ENCODE results near the gene DNAJC17. TPM values are rescaled to one million over a fixed set of nuclear protein-coding genes. Genes with fewer than 3 reads are reported as not detected.
A peak's percentile ranks its signal among the peaks of the same experiment; 100 is the strongest.

Gene DNAJC17
- total RNA-seq, 1 donor from 2014 or later: 10.4 TPM

- H3K4me1 ChIP-seq (ENCODE audit: control insufficient read depth in 3 of 3, insufficient read depth in 3 of 3, low read length in 3 of 3): no peaks in the 10 kb centered on the region
- peaks cover 4 to 7% (median 7%) of the 10 kb centered on the region in 3 donors for H3K36me3 ChIP-seq (ENCODE audit: control insufficient read depth in 3 of 3, insufficient read depth in 3 of 3, low read length in 3 of 3)
- no peak overlapping the region for H3K9ac ChIP-seq (ENCODE audit: low read depth in 1 of 3, low read length in 3 of 3)
- H3K9me3 ChIP-seq (ENCODE audit: control insufficient read depth in 3 of 3, low read length in 3 of 3): no peaks in the 10 kb centered on the region
- no peak overlapping the region for H3K27ac ChIP-seq (ENCODE audit: low read depth, low read length)
- no peak overlapping the region for H3K4me3 ChIP-seq (ENCODE audit: low read length in 3 of 3)
- no peaks in the 10 kb centered on the region for H3K27me3 ChIP-seq (ENCODE audit: control insufficient read depth in 3 of 3, insufficient read depth in 3 of 3, low read length in 3 of 3)
Measured at GRCh38 chr15:40819048-40819447, 11.8 kb upstream of the DNAJC17 start.

- H3K27me3 ChIP-seq (ENCODE audit: control insufficient read depth in 3 of 3, insufficient read depth in 3 of 3, low read length in 3 of 3): no peaks in the 10 kb centered on the region
- peaks cover 21 to 32% (median 31%) of the 10 kb centered on the region in 3 donors for H3K36me3 ChIP-seq (ENCODE audit: control insufficient read depth in 3 of 3, insufficient read depth in 3 of 3, low read length in 3 of 3)
- H3K4me1 ChIP-seq (ENCODE audit: control insufficient read depth in 3 of 3, insufficient read depth in 3 of 3, low read length in 3 of 3): no peaks in the 10 kb centered on the region
- no peak overlapping the region for H3K9ac ChIP-seq (ENCODE audit: low read depth in 1 of 3, low read length in 3 of 3)
- no peaks in the 10 kb centered on the region for H3K9me3 ChIP-seq (ENCODE audit: control insufficient read depth in 3 of 3, low read length in 3 of 3)
- H3K27ac ChIP-seq (ENCODE audit: low read depth, low read length): no peak overlapping the region
- no peak overlapping the region for H3K4me3 ChIP-seq (ENCODE audit: low read length in 3 of 3)
Measured at GRCh38 chr15:40815042-40815698, 7.9 kb upstream of the DNAJC17 start.

- peaks cover 25 to 37% (median 35%) of the 10 kb centered on the region in 3 donors for H3K36me3 ChIP-seq (ENCODE audit: control insufficient read depth in 3 of 3, insufficient read depth in 3 of 3, low read length in 3 of 3)
- peaks cover 2 to 8% (median 6%) of the 10 kb centered on the region in 3 donors for H3K4me1 ChIP-seq (ENCODE audit: control insufficient read depth in 3 of 3, insufficient read depth in 3 of 3, low read length in 3 of 3)
- H3K4me3 ChIP-seq (ENCODE audit: low read length in 3 of 3): no peak overlapping the region
- H3K27ac ChIP-seq (ENCODE audit: low read depth, low read length): no peak overlapping the region
- H3K9ac ChIP-seq (ENCODE audit: low read depth in 1 of 3, low read length in 3 of 3): no peak overlapping the region
- no peaks in the 10 kb centered on the region for H3K9me3 ChIP-seq (ENCODE audit: control insufficient read depth in 3 of 3, low read length in 3 of 3)
- no peaks in the 10 kb centered on the region for H3K27me3 ChIP-seq (ENCODE audit: control insufficient read depth in 3 of 3, insufficient read depth in 3 of 3, low read length in 3 of 3)
Measured at GRCh38 chr15:40812721-40813425, 5.6 kb upstream of the DNAJC17 start.

- Histone ChIP-seq H3K4me3 (ENCODE audit: low read length in 3 of 3) (no peak overlapping the region), H3K36me3 (ENCODE audit: control insufficient read depth in 3 of 3, insufficient read depth in 3 of 3, low read length in 3 of 3) (peaks cover 22 to 30% (median 27%) of the 10 kb centered on the region in 3 donors), H3K9me3 (ENCODE audit: control insufficient read depth in 3 of 3, low read length in 3 of 3) (no peaks in the 10 kb centered on the region), H3K9ac (ENCODE audit: low read depth in 1 of 3, low read length in 3 of 3) (no peak overlapping the region), H3K27ac (ENCODE audit: low read depth, low read length) (no peak overlapping the region), H3K4me1 (ENCODE audit: control insufficient read depth in 3 of 3, insufficient read depth in 3 of 3, low read length in 3 of 3) (peaks cover 11 to 21% (median 14%) of the 10 kb centered on the region in 3 donors), H3K27me3 (ENCODE audit: control insufficient read depth in 3 of 3, insufficient read depth in 3 of 3, low read length in 3 of 3) (no peaks in the 10 kb centered on the region)
Measured at GRCh38 chr15:40808861-40809450, 1.7 kb upstream of the DNAJC17 start.

- Histone ChIP-seq H3K27ac (ENCODE audit: low read depth, low read length) (no peak overlapping the region), H3K27me3 (ENCODE audit: control insufficient read depth in 3 of 3, insufficient read depth in 3 of 3, low read length in 3 of 3) (no peaks in the 10 kb centered on the region), H3K4me3 (ENCODE audit: low read length in 3 of 3) (peak overlapping the region; percentile 93 to 100 (median 98)), H3K4me1 (ENCODE audit: control insufficient read depth in 3 of 3, insufficient read depth in 3 of 3, low read length in 3 of 3) (peaks cover 14 to 27% (median 20%) of the 10 kb centered on the region in 3 donors), H3K9ac (ENCODE audit: low read depth in 1 of 3, low read length in 3 of 3) (peak overlapping the region; percentile 66 to 79 (median 71)), H3K9me3 (ENCODE audit: control insufficient read depth in 3 of 3, low read length in 3 of 3) (no peaks in the 10 kb centered on the region), H3K36me3 (ENCODE audit: control insufficient read depth in 3 of 3, insufficient read depth in 3 of 3, low read length in 3 of 3) (peaks cover 14 to 23% (median 17%) of the 10 kb centered on the region in 3 donors)
Measured at GRCh38 chr15:40807888-40808461, 702 bp upstream of the DNAJC17 start.

- peak overlapping the region; percentile 93 to 100 (median 98) for H3K4me3 ChIP-seq (ENCODE audit: low read length in 3 of 3)
- H3K36me3 ChIP-seq (ENCODE audit: control insufficient read depth in 3 of 3, insufficient read depth in 3 of 3, low read length in 3 of 3): peaks cover 12 to 18% (median 14%) of the 10 kb centered on the region in 3 donors
- peak overlapping the region; percentile 81 to 98 (median 98) for H3K9ac ChIP-seq (ENCODE audit: low read depth in 1 of 3, low read length in 3 of 3)
- no peaks in the 10 kb centered on the region for H3K9me3 ChIP-seq (ENCODE audit: control insufficient read depth in 3 of 3, low read length in 3 of 3)
- H3K27ac ChIP-seq (ENCODE audit: low read depth, low read length): peak overlapping the region; percentile 93
- peaks cover 20 to 39% (median 32%) of the 10 kb centered on the region in 3 donors for H3K4me1 ChIP-seq (ENCODE audit: control insufficient read depth in 3 of 3, insufficient read depth in 3 of 3, low read length in 3 of 3)
- H3K27me3 ChIP-seq (ENCODE audit: control insufficient read depth in 3 of 3, insufficient read depth in 3 of 3, low read length in 3 of 3): no peaks in the 10 kb centered on the region
Measured at GRCh38 chr15:40806672-40807027, 623 bp downstream of the DNAJC17 start.

- Histone ChIP-seq H3K4me3 (ENCODE audit: low read length in 3 of 3) (no peak overlapping the region), H3K9ac (ENCODE audit: low read depth in 1 of 3, low read length in 3 of 3) (peak overlapping the region in 1 of 3 donors; percentile 28), H3K27ac (ENCODE audit: low read depth, low read length) (no peak overlapping the region), H3K4me1 (ENCODE audit: control insufficient read depth in 3 of 3, insufficient read depth in 3 of 3, low read length in 3 of 3) (peaks cover 20 to 38% (median 32%) of the 10 kb centered on the region in 3 donors), H3K27me3 (ENCODE audit: control insufficient read depth in 3 of 3, insufficient read depth in 3 of 3, low read length in 3 of 3) (no peaks in the 10 kb centered on the region), H3K9me3 (ENCODE audit: control insufficient read depth in 3 of 3, low read length in 3 of 3) (no peaks in the 10 kb centered on the region), H3K36me3 (ENCODE audit: control insufficient read depth in 3 of 3, insufficient read depth in 3 of 3, low read length in 3 of 3) (peaks cover 0 to 2% (median 0%) of the 10 kb centered on the region in 3 donors)
Measured at GRCh38 chr15:40803688-40804087, 3.6 kb downstream of the DNAJC17 start.

GRCh38 chr15:40803076-40803475, 4.2 kb downstream of the DNAJC17 start:
- H3K27me3 ChIP-seq (ENCODE audit: control insufficient read depth in 3 of 3, insufficient read depth in 3 of 3, low read length in 3 of 3): no peaks in the 10 kb centered on the region
- H3K27ac ChIP-seq (ENCODE audit: low read depth, low read length): no peak overlapping the region
- H3K36me3 ChIP-seq (ENCODE audit: control insufficient read depth in 3 of 3, insufficient read depth in 3 of 3, low read length in 3 of 3): peaks cover 0 to 3% (median 2%) of the 10 kb centered on the region in 3 donors
- H3K4me3 ChIP-seq (ENCODE audit: low read length in 3 of 3): no peak overlapping the region
- peaks cover 17 to 32% (median 32%) of the 10 kb centered on the region in 3 donors for H3K4me1 ChIP-seq (ENCODE audit: control insufficient read depth in 3 of 3, insufficient read depth in 3 of 3, low read length in 3 of 3)
- H3K9ac ChIP-seq (ENCODE audit: low read depth in 1 of 3, low read length in 3 of 3): peak overlapping the region in 1 of 3 donors; percentile 28
- H3K9me3 ChIP-seq (ENCODE audit: control insufficient read depth in 3 of 3, low read length in 3 of 3): no peaks in the 10 kb centered on the region

GRCh38 chr15:40799523-40799922, 7.8 kb downstream of the DNAJC17 start:
- H3K4me1 ChIP-seq (ENCODE audit: control insufficient read depth in 3 of 3, insufficient read depth in 3 of 3, low read length in 3 of 3): peaks cover 6 to 21% (median 18%) of the 10 kb centered on the region in 3 donors
- H3K36me3 ChIP-seq (ENCODE audit: control insufficient read depth in 3 of 3, insufficient read depth in 3 of 3, low read length in 3 of 3): peaks cover 0 to 3% (median 0%) of the 10 kb centered on the region in 3 donors
- H3K9me3 ChIP-seq (ENCODE audit: control insufficient read depth in 3 of 3, low read length in 3 of 3): no peaks in the 10 kb centered on the region
- no peak overlapping the region for H3K27ac ChIP-seq (ENCODE audit: low read depth, low read length)
- H3K27me3 ChIP-seq (ENCODE audit: control insufficient read depth in 3 of 3, insufficient read depth in 3 of 3, low read length in 3 of 3): no peaks in the 10 kb centered on the region
- no peak overlapping the region for H3K4me3 ChIP-seq (ENCODE audit: low read length in 3 of 3)
- H3K9ac ChIP-seq (ENCODE audit: low read depth in 1 of 3, low read length in 3 of 3): no peak overlapping the region
